Vagina (tissue), 2 donors: ENCODE measurements around the gene RPAP2.

Experiments
- POLR2A ChIP-seq, 2 donors: fragments of 450-650 bp; IDR thresholded peaks; one replicate each; pipeline ENCODE4 v1.6.1; 2017; ENCODE audit warnings: antibody characterized with exemption in 2 of 2, mild to moderate bottlenecking in 2 of 2, moderate library complexity in 2 of 2
- TF ChIP-seq, protein P1 (sequence below), 3 experiments: fragments of 450-650 bp in 2 of 3; fragments of 200-600 bp in 1 of 3; sonication (generic) in 1 of 3; IDR thresholded peaks; one replicate each; pipeline ENCODE4 v1.5.1; 2017 to 2019; ENCODE audit warnings: antibody characterized with exemption in 3 of 3, mild to moderate bottlenecking in 2 of 3, moderate library complexity in 2 of 3

DNA sequence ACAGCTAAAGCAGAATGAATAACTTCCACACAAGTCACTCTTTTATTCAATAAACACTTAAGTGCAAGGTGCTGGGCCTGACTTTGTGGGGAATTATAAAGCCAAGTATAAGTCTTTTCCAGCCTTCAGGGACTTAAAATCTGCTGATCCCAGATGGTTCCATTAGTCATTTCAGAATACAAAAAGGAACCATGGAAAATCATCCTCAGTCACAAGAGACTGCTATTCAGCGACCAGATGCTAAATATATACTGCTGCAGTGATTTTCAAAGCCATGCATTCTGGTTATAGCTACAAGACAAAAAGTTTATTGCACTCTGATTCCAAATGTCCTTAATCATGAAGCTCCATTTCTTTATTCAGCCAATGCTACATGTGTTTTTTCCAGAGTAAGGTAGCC is 25.8 kb upstream of the RPAP2 start:
- TF ChIP-seq, protein P1, sequence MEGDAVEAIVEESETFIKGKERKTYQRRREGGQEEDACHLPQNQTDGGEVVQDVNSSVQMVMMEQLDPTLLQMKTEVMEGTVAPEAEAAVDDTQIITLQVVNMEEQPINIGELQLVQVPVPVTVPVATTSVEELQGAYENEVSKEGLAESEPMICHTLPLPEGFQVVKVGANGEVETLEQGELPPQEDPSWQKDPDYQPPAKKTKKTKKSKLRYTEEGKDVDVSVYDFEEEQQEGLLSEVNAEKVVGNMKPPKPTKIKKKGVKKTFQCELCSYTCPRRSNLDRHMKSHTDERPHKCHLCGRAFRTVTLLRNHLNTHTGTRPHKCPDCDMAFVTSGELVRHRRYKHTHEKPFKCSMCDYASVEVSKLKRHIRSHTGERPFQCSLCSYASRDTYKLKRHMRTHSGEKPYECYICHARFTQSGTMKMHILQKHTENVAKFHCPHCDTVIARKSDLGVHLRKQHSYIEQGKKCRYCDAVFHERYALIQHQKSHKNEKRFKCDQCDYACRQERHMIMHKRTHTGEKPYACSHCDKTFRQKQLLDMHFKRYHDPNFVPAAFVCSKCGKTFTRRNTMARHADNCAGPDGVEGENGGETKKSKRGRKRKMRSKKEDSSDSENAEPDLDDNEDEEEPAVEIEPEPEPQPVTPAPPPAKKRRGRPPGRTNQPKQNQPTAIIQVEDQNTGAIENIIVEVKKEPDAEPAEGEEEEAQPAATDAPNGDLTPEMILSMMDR (IDR thresholded peaks at IDR 0.05): no peak
- TF ChIP-seq POLR2A (IDR thresholded peaks at IDR 0.05): no peak
